ENCODE results near the gene CMIP.

- no peak for TF ChIP-seq POLR2A (IDR thresholded peaks at IDR 0.05)
- no peak for TF ChIP-seq CTCF (IDR thresholded peaks at IDR 0.05)
Measured at GRCh38 chr16:81519301-81520150, 74.9 kb downstream of the CMIP start.

Data from prostate gland (tissue), 2 donors.